Fibroblast of skin of right biceps (primary cell): ENCODE results near the gene CLRN1.
"Not testable (repeated sequence)": the region's sequence is repeated elsewhere in the genome, so short reads cannot be mapped to it uniquely, and the experiment has no call there.

Source experiments
- DNase-seq: peaks from one replicate; pipeline ENCODE4 v3.0.0-alpha.2; 2013

Gene CLRN1, protein sequence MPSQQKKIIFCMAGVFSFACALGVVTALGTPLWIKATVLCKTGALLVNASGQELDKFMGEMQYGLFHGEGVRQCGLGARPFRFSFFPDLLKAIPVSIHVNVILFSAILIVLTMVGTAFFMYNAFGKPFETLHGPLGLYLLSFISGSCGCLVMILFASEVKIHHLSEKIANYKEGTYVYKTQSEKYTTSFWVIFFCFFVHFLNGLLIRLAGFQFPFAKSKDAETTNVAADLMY

DNA sequence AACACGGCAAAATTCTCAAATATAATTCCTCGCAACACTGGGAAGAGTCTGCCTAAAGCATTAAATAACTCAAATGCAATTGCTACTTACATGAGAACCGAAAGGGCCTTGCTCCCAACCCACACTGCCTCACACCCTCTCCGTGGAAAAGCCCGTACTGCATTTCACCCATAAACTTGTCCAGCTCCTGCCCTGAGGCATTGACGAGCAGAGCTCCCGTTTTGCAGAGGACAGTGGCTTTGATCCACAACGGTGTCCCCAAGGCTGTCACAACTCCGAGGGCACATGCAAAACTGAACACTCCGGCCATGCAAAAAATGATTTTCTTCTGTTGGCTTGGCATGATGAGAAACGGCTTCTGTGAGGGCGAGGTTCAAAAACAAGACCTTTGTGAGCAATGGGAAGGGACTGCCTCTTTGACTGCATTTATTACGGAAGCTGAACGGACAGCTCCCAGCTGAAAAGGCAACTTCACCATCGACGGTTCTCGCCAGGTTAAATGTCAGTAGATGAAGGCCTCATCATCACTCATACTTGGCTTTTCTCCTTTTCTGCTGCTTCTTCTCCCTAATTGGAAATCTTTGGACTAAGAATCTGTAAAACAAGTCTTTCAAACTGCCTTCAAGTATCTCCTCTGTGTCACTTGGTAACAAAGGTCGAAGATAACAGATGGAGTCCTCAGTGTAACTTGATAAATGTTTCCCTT lies at the start of gene CLRN1:
Gene CLRN1, minus strand, starts transcription at position 362 of the 706 bp plus-strand sequence. Its CDS starts 19 bp downstream, at position 343.
- DNase-seq = no peak

DNA sequence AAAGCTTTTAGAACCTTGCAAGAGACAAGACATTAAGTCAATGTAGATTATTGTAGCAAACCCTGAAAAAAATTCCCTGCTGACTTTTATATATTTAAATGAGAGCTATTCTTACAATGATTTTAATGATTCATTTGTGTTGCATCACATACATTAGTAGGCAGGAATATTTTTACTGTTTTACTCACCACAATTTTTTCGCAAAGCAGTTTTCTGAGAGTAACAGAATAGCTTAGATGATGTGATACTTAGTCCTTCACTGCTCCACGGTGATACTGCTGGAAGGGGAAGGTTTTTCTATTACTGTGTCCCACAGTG lies 43.9 kb upstream of the CLRN1 start:
- peak; percentile 77 for DNase-seq

DNA sequence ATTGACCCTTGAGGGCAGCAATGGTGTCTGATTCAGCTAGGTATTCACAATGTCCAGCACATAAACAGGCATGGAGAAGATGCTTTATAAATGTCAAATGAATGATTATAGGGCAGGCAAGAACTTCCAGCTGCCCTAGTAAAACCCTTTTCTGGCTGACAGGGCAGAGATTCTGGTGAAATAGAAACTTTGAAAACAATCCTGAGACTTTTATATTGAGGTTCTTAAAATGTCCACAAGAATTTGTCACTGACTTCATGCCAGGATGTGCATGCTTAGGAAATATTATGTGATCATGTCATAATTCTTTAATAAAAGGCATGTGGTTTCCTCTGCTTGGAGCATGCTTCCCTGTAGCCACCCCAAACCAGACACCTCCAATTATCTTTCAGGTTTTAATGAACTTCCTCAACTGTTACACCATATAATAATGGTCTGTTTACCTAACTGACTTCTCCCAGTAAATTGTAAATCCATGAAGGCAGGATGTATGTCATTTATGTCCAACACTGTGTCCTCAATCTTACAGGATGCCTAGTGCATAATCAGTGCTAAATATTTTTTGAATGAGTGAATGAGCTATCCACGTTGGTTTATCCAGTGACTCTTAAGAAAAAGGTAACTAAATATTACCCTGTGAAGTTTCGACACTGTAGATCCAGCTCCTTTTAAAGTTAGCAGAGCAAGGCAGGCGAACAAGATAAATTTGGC lies 43.4 kb upstream of the CLRN1 start:
- DNase-seq = peak; percentile 77

DNA sequence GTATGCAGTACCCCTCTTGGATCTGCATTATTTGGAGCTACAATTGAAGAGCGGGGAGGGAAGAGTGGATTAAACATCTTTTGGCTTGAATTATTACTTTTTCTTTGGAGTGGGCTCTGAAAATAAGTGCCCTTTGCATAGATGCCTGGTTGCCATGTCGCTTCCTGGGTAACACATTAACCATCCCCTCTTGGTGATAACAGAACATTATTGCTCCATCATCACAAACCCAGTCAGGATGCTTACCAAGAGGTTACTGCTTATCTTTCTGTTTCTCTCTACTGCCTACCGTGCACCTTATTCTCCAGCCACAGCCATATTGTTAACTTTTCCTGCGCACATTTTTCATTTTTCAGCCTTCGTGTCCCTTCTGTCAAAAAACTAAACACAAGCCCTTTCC lies 42.7 kb upstream of the CLRN1 start:
- no peak for DNase-seq

DNA sequence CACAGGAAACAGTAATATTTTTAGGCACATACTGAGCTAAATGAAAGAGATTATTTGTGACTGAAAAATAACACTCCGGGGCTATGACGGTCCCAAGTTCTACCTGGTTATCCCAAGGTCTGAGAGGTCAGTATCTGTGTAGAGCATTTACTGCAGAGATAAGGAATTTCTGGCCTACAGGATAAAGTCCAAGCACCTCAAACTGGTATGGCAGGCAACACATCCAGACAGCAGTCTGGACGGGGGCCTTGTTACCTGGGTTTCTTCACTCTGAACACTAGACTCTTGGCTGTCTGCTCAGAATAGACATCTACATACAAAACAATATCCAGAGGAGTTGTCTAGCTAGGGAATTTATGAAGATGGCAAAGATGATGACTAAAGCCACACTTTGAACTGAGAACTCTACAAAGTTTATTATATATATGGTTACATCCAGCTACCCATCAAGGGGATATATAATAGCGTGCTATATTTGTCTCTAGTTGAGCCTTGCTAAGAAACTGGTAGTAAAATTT lies 42.0 kb upstream of the CLRN1 start:
- no peak for DNase-seq

DNA sequence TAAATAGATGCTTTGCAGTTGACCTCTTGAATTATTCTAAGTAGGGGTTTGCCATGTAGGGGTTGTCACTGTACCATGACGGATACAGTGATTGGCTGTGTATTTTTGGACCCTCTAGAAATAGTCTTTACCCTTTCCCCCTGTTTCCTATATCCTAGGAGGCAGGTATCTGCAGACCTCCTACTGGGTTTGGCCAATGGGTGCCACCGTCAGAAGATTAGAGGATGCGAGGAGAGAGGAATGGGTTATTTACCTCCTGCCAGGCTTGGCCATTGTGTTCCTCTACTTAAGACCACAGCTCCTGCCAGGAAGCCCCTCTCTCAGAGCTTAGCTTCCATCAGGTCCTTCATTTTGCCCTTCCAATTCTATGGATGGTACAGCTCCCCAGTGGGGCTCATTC lies 40.2 kb upstream of the CLRN1 start:
- DNase-seq = no peak

DNA sequence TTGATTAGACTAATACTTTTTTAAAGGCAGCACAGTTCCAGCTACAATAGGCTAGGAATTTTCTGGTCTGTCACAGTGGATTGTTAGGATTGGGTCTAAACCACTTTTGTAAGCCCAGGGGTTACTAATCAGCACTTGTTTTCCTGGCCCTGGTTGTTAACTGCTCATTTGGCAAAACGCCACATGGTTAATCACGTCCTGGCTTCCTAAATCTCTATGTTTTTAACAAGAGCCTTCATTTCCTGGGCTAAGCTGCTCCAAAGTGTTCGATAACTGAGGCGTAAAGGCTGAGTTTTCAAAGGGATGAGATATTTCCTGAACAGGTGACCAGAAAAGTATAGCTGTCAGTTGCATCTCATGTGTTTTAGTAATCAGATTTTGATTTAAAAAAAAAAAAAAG lies 38.9 kb upstream of the CLRN1 start:
- DNase-seq = peak; percentile 71

DNA sequence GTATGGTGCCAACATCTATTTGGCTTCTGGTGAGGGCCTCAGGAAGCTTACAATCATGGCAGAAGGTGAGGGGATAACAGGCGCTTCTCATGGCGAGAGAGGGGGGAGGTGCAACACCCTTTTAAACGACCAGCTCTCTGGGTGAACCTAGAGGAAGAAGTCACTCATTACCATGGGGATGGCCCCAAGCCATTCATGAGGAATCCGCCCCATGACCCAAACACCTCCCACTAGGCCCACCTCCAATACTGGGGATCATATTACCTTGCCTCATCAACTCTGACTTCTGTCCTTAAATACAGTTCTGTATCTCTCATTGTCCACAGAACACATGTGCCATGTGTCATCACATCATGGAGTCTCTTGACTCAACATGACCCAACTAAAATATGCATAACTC lies 37.5 kb upstream of the CLRN1 start:
- peak; percentile 15 for DNase-seq

DNA sequence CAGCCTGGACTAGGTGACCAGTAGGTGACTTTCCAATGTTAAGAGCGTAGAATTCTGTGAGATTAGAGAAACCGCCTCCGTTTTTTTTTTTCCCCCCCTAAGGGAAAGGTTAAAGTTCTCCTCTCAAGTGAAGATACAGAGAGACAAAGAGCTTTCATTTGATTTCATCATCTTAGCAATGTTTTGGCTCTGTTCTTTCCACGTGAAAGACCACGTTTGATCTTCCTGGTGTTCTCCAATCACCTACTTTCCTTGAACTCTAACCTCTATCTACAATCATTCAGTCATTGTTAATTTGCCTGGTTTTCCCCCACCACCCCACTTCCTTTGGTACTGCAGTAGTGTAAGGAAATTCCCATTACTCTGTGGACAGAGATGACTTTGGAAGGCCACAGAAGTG lies 36.9 kb upstream of the CLRN1 start:
- DNase-seq = no peak

DNA sequence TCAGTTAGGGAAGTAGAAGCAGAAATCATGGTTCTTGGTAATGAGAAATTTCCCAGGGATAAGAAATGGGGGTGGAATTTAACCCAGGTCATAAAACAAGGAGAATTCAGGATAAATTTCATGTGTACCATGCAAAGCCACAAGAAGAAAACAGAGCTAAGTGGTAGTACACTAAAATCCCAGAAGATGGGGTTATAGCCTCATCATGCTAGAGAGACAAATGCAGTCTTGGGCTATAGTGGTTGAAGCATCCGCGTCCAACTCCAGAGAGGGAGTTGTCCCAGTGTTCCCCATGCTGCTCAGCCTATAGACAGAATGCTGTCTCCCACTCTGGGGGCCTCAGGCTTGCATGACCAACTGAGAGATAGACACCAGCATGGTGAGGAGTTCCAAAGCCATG lies 36.2 kb upstream of the CLRN1 start:
- DNase-seq = peak; percentile 63

DNA sequence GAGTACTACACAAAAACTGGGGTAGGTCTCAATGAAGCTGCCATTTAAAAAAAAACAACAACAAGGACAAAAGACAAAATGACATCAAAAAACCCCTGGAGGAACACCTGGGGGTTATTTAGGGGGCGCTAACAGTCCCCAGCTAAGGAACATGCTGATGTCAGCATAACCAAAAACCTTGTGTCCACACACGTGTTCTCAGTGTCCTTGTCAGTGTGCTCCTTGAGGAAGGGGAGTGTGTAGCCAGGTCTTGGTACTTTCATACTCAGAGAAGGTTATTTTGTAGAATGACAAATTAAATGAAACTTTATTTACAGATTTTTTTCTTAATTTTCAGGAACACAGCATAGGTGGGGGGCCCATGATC lies 31.2 kb upstream of the CLRN1 start:
- DNase-seq = no peak

DNA sequence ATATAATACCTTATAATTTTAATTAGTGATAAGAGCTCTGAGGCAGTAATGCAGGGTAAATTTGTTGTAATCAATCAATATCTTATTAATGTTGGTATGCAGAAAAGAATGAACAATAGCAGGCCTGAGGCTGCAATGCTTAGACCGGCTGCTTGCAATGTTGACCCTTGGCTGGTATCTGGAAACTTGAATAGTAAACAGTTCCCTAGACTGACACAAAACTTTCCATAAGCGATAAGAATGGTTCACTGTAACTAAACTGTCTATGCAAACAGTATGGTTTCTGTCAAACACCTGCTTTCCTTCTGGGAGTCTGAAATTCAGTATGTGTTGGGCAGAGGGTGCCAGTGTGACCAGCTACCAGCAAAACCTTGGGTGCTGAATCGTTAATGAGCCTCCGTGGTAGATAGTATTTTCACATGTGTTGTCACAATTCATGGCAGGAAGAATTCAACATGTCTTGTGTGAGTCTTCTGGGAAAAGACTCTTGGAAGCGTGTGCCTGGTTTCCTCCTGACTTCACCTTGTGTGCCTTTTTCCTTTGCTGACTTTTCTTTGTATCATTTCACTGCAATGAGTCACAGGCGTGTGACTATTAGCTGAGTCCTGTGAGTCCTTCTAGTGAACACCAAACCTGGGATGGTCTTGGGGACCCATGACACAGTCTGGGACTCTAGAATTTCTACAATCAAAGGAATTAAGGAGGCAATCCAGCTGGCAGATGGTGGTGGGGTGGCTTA lies 30.7 kb upstream of the CLRN1 start:
- DNase-seq = peak; percentile 47

DNA sequence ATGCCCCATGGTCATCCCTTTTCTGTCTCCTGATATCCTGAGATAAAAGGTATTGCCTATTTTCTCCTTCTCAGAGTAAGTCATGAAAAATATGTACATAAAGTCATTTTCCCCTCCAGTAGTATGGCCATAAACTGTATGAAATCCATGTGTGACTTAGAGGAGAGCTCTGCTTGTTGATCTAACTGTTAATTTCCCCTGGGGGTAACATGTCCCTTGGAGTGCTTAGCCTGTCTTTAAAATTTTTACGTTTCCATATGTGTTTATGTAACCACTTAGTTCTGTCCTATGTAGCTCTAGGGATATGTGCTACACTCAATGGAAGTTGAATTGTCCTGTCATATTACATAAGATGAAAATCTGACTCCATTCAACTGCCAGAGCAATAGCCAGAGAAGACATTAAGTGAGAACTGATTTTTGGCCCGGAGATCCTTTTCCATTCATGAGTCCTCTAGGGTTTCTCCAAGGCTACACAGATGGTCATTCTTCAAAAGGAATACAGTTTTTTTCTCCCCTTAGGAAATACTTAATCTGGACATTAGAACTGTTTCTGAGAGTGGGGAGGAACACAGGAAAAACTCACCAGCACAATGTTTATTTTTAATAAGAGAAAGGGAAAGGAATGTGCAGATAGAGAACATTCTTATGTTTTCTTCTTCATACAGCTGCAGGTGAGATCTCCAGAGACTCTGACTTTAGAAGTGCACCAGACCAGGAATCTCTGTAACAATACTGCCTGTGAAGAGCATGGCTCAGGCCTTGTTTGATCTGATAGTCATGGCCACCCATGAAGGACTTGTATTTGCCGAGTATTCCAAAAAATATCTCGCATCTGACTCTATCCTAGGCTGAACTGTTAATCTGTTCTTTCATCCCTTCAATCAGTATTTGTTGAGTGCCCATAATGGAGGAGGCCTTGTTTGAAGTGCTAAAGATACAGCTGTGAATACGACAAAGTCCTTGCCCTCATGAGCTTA lies 29.8 kb upstream of the CLRN1 start:
- DNase-seq = no peak

DNA sequence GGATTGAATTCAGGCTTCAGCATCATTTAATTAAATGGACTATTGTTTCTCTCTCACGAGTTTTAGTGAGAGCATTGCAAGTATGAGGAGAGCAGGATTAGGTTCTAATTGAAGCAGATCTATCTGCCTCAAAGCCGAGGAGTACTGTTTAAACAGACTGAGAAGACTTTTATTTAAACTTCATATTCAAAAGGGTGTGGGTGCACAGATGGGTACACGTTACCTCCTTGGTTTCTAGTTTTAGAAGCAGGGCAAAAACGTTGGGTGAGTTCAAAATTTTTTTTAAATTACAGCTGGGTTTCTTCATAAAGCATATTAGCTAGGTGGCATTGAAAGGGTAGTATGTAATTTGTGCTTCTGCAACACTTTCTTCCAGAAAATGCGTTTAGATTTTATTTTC lies 26.5 kb upstream of the CLRN1 start:
- DNase-seq = no peak

DNA sequence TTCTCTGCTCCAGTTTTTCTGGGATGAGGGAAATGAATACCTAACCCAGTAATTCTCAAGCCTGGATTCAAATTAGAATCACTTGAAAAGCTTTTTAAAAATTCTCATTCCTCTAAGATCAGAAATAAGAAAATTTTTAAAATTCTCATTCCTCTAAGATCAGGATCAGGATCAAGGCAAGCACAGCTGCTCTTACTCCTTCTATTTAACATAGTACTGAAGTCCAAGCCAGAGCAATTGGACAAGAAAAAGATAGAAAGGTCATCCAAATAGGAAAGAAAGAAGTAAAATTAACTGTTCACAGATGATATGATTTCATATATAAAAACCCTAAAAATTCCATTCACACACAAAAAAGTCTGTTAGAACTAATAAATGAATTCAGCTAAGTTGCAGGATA lies 24.2 kb upstream of the CLRN1 start:
- no peak for DNase-seq

DNA sequence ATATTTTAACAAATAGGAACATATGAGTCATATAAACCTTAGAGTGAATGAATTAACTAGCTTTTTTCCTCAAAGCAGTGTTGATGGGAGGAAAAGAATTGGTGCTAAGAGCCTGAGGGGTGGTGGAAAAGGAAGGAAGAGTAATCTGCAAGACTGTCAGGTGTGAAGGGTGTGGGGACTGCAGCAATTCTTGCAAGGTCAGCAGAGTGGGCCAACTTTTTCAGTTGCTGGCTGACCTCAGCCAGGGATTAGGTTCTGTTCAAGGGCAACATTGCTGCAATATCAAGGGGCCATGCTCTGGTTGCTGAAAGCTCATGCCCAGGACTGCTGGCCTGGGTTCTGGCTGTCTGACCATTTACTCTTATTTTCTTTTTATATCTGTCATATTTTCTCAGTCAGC lies 23.0 kb upstream of the CLRN1 start:
- DNase-seq = no peak

DNA sequence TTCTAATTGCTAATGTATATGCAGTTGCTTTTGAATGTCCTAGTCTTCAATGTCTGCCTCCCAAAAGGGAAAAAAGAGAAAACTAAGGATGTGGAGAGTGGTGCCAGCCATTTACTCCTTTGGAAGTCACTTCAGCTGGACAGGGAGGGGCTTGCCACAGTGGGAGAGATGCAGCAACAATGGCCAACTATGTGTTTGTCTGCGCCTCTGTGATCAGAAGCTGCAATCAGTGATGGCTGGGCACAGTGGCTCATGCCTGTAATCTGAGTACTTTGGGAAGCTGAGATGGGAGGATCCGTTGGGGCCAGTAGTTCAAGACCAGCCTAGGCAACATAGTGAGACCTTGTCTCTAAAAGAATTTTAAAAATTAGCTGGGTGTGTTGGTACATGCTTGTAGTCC lies 16.7 kb upstream of the CLRN1 start:
- DNase-seq = no peak

DNA sequence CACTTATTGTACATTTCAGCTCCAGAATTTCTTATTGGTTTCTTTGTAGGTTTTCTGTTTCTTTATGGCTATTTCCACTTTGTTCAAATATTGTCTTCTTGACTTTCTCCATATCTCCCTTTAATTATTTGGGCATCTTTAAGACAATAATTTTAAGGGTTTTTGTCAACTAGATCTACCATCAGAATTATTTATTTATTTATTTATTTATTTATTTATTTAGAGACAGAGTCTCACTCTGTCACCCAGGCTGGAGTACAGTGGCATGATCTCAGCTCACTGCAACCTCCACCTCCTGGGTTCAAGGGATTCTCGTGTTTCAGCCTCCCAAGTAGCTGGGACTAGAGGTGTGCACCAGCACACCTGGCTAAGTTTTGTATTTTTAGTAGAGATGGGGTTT lies 15.9 kb upstream of the CLRN1 start:
- not testable (repeated sequence) for DNase-seq

DNA sequence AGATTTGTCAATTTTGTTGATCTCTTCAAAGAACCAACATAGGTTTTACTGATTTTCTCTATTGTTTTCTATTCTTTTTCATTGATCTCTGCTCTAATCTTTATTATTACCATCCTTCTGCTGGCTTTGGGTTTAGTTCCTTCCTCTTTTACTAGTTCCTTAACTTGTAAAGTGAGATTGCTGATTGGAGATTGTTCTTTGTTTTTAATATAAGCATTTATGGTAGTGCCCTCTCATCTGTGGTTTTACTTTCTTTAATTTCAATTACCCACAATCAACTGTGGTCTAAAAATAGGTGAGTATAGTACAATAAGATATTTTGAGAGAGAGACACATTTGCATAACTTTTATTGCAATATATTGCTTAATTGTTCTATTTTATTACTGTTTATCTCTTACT lies 13.2 kb upstream of the CLRN1 start:
- DNase-seq = no peak

DNA sequence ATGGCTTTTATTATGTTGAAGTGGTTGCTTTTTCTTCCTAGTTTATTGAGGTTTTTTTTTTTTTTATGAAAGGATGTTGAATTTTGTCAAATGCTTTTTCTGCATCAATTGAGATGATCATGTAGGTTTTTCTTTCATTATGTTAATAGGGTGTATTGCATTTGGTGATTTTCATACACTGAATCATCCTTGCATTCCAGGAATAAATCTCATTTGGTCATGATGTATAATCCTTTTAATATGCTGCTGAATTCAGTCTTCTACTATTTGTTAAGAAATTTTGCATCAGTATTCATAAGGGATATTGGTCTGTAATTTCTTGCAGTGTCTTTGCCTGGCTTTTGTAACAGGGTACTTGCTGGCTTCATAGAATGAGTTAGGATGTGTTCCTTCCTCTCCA lies 11.5 kb upstream of the CLRN1 start:
- peak; percentile 37 for DNase-seq

DNA sequence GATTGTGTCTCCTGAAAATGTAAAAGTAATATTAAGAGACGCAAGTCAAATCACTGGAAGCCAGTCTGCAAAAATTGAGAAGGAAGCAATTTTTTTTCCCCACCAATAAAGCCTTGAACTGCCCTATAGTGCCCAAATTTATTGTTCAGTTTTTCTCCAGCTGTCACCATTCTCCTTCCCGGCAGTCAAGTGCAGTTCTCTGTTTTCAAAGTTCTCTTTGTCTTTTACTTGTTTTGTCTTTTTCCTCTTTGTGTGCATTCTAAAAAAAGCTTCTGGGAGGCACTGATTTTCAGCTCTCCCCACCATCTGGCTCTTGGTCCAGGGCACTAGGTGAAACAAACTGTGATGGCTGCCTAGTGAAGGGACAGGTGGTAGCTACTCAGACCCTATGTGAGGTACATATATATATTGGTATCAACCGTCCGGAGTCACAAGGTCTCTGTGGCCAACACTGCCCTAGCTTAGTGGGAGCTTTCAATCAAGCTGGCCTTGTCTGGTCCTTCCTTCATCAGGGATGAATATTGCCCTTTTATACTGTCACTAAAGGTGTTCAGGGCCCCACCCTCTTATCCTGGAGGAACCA lies 6.1 kb upstream of the CLRN1 start:
- no peak for DNase-seq

DNA sequence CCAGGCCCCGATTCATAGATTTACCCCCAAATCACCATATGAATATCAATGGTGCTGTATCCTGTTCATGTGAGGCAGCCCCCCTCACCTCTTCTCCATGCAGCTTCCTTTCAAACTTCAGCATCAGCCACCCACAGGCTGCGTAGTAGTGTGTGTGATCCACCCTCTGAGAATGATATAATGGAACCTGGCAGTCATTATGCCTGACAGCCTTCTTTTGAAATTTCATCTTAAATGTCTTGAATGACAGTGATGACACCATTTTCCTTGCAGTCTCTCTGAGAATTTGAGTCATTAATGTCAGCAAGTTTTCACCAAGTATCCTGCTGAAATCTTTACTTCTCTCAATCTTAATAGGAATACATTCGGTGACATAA lies 3.5 kb upstream of the CLRN1 start:
- no peak for DNase-seq
